ENCODE data around the gene INTS11. TPM values are rescaled to one million over a fixed set of nuclear protein-coding genes. Genes with fewer than 3 reads are reported as not detected.

Gene INTS11
- total and polyA plus RNA-seq, 4 donors: 26.3 to 40.5 (median 34.5) TPM

DNA sequence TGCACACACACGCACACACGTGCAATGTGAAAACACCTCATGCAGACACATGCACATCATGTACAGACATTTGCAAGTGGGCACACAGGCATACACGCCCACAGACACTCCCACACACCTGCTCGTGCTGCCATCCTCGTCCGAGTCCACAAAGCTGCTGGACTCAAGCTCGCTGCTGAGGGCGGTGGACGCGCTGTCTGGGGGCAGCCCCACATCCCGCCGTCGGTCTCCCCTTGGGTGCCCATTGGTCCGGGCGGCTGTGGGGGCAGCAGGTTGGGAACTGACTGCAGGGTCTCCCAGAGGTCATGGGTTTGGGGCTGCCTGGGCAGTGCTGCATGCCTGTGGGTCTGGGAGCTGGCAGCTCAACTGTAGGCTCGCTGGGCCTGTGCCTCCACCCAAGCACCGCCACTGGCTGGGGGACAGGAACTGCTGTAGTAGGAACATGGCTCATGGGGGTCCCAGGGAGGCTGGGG is 17.1 kb upstream of the INTS11 start:
- Histone ChIP-seq H3K9ac (ENCODE audit: low read depth in 1 of 2, low read length in 2 of 2) (no peak overlapping the region), H3K4me1 (ENCODE audit: control insufficient read depth in 4 of 4, insufficient read depth in 4 of 4, low read length in 3 of 4) (peaks cover 25 to 37% (median 35%) of the 10 kb centered on the region in 4 donors), H3K36me3 (ENCODE audit: control insufficient read depth in 4 of 4, insufficient read depth in 3 of 4, low read depth in 1 of 4, low read length in 3 of 4) (peaks cover 0 to 31% (median 13%) of the 10 kb centered on the region in 4 donors)

More for the DNA sequence above, 17.1 kb upstream of the INTS11 start:
- 95% methylated on average over 17 of the region's 17 CpGs for WGBS
- H3K4me3 ChIP-seq (ENCODE audit: low read depth in 1 of 3, low read length in 3 of 3): no peak overlapping the region
- H3K9me3 ChIP-seq (ENCODE audit: control insufficient read depth in 4 of 4, low read length in 3 of 4): no peaks in the 10 kb centered on the region
- no peak for DNase-seq (ENCODE audit: low spot score)
- TF ChIP-seq RAD21 (IDR thresholded peaks at IDR 0.05) (no peak), HNF4A (conservative IDR thresholded peaks at IDR 0.05) (no peak), JUND (IDR thresholded peaks at IDR 0.05) (no peak), HNF4G (IDR thresholded peaks at IDR 0.05) (no peak), YY1 (IDR thresholded peaks at IDR 0.05) (no peak), RXRA (IDR thresholded peaks at IDR 0.05) (no peak), NR2F2 (IDR thresholded peaks at IDR 0.05) (no peak), FOXA2 (IDR thresholded peaks at IDR 0.05) (no peak), EGR1 (IDR thresholded peaks at IDR 0.05; ENCODE audit: low read depth in 2 of 2) (no peak), SP1 (IDR thresholded peaks at IDR 0.05) (no peak), GABPA (IDR thresholded peaks at IDR 0.05 in 1 of 2, conservative IDR thresholded peaks at IDR 0.05 in 1 of 2) (no peak), FOXA1 (IDR thresholded peaks at IDR 0.05) (no peak)
- TF ChIP-seq, protein P1, sequence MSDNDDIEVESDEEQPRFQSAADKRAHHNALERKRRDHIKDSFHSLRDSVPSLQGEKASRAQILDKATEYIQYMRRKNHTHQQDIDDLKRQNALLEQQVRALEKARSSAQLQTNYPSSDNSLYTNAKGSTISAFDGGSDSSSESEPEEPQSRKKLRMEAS (IDR thresholded peaks at IDR 0.05): no peak
- TF ChIP-seq, protein P2, sequence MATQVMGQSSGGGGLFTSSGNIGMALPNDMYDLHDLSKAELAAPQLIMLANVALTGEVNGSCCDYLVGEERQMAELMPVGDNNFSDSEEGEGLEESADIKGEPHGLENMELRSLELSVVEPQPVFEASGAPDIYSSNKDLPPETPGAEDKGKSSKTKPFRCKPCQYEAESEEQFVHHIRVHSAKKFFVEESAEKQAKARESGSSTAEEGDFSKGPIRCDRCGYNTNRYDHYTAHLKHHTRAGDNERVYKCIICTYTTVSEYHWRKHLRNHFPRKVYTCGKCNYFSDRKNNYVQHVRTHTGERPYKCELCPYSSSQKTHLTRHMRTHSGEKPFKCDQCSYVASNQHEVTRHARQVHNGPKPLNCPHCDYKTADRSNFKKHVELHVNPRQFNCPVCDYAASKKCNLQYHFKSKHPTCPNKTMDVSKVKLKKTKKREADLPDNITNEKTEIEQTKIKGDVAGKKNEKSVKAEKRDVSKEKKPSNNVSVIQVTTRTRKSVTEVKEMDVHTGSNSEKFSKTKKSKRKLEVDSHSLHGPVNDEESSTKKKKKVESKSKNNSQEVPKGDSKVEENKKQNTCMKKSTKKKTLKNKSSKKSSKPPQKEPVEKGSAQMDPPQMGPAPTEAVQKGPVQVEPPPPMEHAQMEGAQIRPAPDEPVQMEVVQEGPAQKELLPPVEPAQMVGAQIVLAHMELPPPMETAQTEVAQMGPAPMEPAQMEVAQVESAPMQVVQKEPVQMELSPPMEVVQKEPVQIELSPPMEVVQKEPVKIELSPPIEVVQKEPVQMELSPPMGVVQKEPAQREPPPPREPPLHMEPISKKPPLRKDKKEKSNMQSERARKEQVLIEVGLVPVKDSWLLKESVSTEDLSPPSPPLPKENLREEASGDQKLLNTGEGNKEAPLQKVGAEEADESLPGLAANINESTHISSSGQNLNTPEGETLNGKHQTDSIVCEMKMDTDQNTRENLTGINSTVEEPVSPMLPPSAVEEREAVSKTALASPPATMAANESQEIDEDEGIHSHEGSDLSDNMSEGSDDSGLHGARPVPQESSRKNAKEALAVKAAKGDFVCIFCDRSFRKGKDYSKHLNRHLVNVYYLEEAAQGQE (IDR thresholded peaks at IDR 0.05): no peak
- TF ChIP-seq, protein P3, sequence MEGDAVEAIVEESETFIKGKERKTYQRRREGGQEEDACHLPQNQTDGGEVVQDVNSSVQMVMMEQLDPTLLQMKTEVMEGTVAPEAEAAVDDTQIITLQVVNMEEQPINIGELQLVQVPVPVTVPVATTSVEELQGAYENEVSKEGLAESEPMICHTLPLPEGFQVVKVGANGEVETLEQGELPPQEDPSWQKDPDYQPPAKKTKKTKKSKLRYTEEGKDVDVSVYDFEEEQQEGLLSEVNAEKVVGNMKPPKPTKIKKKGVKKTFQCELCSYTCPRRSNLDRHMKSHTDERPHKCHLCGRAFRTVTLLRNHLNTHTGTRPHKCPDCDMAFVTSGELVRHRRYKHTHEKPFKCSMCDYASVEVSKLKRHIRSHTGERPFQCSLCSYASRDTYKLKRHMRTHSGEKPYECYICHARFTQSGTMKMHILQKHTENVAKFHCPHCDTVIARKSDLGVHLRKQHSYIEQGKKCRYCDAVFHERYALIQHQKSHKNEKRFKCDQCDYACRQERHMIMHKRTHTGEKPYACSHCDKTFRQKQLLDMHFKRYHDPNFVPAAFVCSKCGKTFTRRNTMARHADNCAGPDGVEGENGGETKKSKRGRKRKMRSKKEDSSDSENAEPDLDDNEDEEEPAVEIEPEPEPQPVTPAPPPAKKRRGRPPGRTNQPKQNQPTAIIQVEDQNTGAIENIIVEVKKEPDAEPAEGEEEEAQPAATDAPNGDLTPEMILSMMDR (IDR thresholded peaks at IDR 0.05; ENCODE audit: low read depth, low read length, missing input control): no peak
- TF ChIP-seq, protein P4, sequence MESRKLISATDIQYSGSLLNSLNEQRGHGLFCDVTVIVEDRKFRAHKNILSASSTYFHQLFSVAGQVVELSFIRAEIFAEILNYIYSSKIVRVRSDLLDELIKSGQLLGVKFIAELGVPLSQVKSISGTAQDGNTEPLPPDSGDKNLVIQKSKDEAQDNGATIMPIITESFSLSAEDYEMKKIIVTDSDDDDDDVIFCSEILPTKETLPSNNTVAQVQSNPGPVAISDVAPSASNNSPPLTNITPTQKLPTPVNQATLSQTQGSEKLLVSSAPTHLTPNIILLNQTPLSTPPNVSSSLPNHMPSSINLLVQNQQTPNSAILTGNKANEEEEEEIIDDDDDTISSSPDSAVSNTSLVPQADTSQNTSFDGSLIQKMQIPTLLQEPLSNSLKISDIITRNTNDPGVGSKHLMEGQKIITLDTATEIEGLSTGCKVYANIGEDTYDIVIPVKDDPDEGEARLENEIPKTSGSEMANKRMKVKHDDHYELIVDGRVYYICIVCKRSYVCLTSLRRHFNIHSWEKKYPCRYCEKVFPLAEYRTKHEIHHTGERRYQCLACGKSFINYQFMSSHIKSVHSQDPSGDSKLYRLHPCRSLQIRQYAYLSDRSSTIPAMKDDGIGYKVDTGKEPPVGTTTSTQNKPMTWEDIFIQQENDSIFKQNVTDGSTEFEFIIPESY (IDR thresholded peaks at IDR 0.05): no peak
- TF ChIP-seq, protein P5, sequence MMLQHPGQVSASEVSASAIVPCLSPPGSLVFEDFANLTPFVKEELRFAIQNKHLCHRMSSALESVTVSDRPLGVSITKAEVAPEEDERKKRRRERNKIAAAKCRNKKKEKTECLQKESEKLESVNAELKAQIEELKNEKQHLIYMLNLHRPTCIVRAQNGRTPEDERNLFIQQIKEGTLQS (IDR thresholded peaks at IDR 0.05): no peak
- no peaks in the 10 kb centered on the region for H3K27me3 ChIP-seq (ENCODE audit: control insufficient read depth in 4 of 4, insufficient read depth in 4 of 4, low read length in 3 of 4)
- no peak overlapping the region for H3K27ac ChIP-seq (ENCODE audit: low read depth in 1 of 2, low read length in 2 of 2)

Data from liver (tissue), 9 donors.